ENCODE results near the gene AFAP1.
"Not testable (repeated sequence)": the region's sequence is repeated elsewhere in the genome, so short reads cannot be mapped to it uniquely, and the experiment has no call there.

Gene AFAP1

GRCh38 chr4:7944599-7945220 is 5.0 kb upstream of the AFAP1 start:
- DNase-seq: no peak

DNA sequence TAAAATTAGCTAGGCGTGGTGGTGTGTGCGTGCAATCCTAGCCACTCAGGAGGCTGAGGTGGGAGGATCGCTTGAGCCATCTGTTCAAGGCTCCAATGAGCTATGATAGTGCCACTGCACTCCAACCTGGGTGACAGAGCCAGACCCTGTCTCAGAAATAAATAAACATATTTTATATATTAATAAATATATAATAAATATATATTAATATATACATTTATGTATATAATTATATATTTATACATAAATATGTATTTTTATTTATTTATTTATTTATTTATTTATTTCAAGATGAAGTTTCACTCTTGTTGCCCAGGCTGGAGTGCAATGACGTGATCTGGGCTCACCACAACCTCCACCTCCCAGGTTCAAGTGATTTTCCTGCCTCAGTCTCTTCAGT is 4.0 kb upstream of the AFAP1 start:
- DNase-seq: not testable (repeated sequence)

GRCh38 chr4:7943211-7943610 is 3.5 kb upstream of the AFAP1 start:
- no peak for DNase-seq

- no peak for DNase-seq
Observed at GRCh38 chr4:7941965-7942496, 2.4 kb upstream of the AFAP1 start.

- DNase-seq: no peak
Observed at GRCh38 chr4:7941111-7941964, 1.7 kb upstream of the AFAP1 start.

GRCh38 chr4:7938609-7939376 is 868 bp downstream of the AFAP1 start:
- peak; percentile 12 for DNase-seq

DNA sequence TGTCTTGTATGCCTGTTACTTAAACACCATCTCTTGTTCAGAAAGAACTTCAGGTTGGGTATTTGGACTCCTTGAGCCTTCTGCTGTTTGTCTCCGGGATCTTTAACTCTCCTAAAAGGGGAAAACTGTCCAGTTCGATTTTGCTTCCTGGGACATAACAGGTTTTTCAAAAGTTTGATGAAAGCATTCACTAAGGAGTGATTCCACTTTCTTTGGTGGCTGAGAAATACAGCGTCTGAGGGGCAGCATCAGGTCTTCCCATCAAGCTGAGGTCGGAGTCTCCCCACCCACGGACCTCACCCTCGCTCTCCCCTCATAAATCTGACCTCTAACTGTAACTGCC is 1.4 kb downstream of the AFAP1 start:
- DNase-seq: no peak

GRCh38 chr4:7937006-7937405 is 2.7 kb downstream of the AFAP1 start:
- DNase-seq: no peak

DNA sequence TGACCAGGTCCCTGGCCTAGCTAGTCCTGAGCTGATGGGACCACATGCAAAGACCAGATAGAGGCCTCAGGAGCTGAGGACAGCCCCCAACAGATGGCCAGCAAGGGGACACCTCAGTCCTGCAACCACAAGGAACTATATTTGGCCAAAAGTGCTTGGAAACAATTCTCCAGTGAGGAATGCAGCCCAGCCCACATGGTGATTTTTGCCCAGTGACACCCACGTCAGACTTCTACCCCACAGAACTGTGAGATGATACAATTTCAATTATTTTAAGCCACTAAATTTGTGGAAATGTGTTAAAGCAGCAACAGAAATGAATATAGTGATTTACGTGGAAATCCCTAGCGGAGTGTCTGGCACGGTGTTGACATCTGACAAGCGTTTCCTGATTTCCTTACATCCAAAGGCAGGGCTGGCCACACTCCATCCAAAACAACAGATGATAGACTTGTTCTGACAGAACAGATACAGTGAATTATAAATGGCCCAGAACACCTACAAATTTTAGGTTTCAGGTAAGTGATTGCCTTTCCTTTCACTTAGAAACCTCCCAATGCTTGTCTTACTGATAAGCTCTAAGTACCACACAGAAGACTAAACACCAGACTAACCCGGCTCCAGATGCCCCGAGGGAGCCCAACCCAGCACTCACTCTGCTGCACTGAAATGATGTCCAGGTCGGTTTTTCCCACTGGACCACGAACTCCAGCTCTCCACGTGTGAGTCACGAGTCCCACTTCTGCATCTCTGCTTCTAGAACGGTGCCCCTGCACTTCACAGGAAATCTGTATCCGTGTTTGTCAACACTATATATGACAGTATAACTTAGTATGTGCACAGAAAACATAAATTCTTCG is 5.8 kb downstream of the AFAP1 start:
- no peak for DNase-seq

- no peak for DNase-seq
Observed at GRCh38 chr4:7932287-7932686, 7.4 kb downstream of the AFAP1 start.

DNA sequence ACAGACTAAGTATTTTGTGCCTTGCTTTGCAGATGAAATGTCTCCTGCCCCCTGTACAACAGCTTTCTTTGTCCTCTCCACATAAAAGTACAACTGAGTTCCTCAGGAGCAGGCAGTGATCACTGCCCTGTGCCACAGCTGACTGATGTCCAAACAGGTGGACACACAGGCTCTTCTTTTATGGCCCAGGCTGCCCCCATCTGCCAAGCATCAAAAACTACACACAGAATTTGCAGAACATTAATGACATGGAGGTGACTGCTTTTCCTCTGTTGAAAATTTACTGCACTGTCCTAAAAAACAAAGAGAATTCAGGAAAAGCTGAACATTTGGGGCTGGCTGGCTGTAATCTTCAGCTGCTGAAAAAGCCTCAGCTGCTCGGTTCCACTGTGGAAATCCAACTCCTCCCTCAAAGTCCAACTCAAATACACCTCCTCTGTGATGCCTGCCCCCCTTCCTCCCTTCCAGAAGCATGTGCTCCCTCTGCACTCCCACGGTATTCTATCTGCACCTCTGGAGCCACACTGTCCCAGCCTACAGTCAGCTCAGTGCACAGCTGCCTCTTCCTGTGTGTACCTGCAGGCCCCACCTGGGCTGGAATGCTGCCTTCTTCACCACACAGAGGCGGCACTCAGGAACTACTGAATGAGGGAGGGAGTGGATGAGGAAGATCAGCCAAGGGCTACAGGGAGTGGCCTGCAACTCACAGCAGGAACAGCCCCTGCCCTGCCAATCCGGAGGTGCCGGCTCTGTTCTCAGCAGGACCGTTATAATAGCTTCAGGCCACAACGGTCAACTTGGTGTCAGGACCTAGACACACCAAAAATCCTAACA is 10.3 kb downstream of the AFAP1 start:
- DNase-seq: no peak

DNA sequence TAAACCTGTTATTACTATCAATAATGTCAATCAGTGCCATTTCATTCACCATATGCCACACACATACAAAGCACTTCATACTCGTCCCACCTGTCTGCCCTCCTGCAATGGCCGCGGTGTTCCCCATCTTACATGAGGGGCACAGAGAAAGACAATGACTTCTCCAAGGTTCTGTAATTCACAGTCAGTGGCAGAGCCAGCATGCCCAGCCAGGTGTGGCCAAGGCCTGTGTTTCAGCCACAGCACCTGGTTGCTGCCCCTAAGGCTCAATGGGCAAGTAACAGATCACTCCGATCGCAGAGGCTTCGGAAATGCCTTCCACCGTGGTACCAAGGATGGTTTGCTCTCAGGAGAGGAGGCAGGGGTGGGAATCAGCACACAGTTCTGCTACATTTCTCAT is 10.9 kb downstream of the AFAP1 start:
- DNase-seq: no peak

- DNase-seq: no peak
Observed at GRCh38 chr4:7926822-7927221, 12.8 kb downstream of the AFAP1 start.

GRCh38 chr4:7924570-7924969 is 15.1 kb downstream of the AFAP1 start:
- DNase-seq: no peak

GRCh38 chr4:7924163-7924562 is 15.5 kb downstream of the AFAP1 start:
- DNase-seq: no peak

GRCh38 chr4:7922466-7922865 is 17.2 kb downstream of the AFAP1 start:
- DNase-seq: no peak

GRCh38 chr4:7918981-7919380 is 20.7 kb downstream of the AFAP1 start:
- DNase-seq: no peak

- DNase-seq: not testable (repeated sequence)
Observed at GRCh38 chr4:7918187-7918586, 21.5 kb downstream of the AFAP1 start.

DNA sequence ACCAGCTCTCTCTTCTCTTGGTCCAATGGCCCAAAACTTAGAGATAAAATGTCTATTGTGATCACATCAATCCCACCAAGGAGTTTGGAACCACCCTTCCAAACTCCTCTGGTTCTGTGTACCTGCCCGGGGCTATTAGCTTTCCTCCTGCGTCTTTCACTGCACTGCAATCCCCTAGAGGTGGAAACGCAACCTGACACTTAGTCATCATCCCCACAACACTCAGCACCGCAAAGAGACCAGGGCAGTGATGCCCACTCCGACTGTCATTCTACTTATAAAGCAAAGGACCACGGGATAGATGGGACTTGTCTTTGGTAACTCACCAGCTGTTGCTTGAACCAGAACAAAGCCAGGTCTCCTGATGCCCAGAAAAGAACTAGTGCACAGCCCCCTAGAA is 22.0 kb downstream of the AFAP1 start:
- DNase-seq: no peak

GRCh38 chr4:7915875-7916242 is 23.8 kb downstream of the AFAP1 start:
- DNase-seq: no peak

GRCh38 chr4:7912826-7913225 is 26.8 kb downstream of the AFAP1 start:
- DNase-seq: no peak

Data from activated naive CD4-positive, alpha-beta T cell treated with Interleukin-2 at 50 U/mL for 16 hours (primary cell).